Brain microvascular endothelial cell (primary cell): Measurements from ENCODE around the gene CPXM1.

ENCODE experiments used
- DNase-seq: peaks from one replicate; pipeline ENCODE4 v3.0.0-alpha.2; 2020
- H3K27ac ChIP-seq: fragments of 250-450 bp; sonication (Bioruptor Pico); 2 replicates; pipeline ENCODE4 v1.5.1; 2020; ENCODE audit warnings: mild to moderate bottlenecking, moderate library complexity
- H3K27me3 ChIP-seq: fragments of 250-450 bp; sonication (Bioruptor Pico); replicated peaks from 2 replicates; pipeline ENCODE4 v1.5.1; 2020; ENCODE audit warnings: mild to moderate bottlenecking
- H3K36me3 ChIP-seq: fragments of 250-450 bp; sonication (Bioruptor Pico); replicated peaks from 2 replicates; pipeline ENCODE4 v1.5.1; 2020; ENCODE audit warnings: mild to moderate bottlenecking
- H3K4me3 ChIP-seq: 2 replicates; pipeline ENCODE4 v1.5.1; 2011; ENCODE audit warnings: low read depth, mild to moderate bottlenecking, control low read depth, low read length, moderate library complexity
- in situ Hi-C: cut with HindIII; loops from 2 replicates; pipeline ENCODE4 v1.10.0; 2017; ENCODE audit warnings: low sequenced_read_pairs, low pct_ligation_motif_present
- TF ChIP-seq, protein P1 (sequence below): IDR thresholded peaks from 2 replicates; pipeline ENCODE4 v1.5.1; 2011; ENCODE audit warnings: low read depth, mild to moderate bottlenecking, moderate library complexity, low read length, control low read depth, inconsistent platforms; ENCODE audit errors: missing control alignments

The CPXM1 gene

DNA sequence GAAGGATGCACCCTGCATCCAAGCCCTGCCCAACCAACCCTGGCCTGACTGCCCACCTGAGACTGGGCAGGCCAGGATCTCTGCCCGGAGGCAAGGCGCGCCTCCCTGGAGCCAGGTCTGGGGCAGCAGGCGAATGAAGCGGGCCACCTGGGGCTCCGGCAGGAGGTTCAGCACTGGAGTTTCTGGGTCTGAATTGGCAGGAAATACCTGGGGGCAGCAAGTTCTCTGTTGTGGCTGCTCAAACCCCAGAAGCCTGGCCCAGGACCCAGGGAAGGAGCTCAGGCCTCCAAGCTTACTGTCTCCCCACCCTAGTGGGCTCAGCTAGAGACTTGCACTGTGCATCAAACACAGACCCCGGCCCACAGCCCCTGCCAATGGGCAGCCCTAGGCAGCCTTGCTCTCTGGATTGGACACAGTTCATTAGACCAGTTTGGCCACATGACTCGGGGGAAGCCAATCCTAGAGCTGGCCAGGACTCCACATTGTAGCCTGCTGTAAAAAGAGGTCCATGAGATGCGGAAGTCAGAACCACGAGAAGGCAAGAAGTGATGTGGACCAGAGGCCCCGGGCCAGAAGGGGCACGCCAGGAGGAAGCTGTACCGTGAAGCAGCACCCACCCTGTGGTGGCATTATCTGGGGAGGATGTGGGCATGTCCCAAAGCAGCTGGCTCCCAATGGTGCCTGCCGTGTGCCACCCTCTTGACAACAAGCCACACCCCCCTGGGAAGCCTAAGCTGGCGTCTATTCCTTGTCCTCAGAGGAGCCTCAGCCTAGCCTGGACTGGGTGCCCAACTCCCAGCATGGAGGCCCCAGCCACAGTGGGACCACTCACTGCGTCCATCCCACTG, 3.1 kb downstream of the CPXM1 start:
- peaks cover 28% of the 10 kb centered on the region for H3K27me3 ChIP-seq
- no peak overlapping the region for H3K27ac ChIP-seq
- no peak for DNase-seq
- no peak overlapping the region for H3K4me3 ChIP-seq
- no peaks in the 10 kb centered on the region for H3K36me3 ChIP-seq
- TF ChIP-seq, protein P1, sequence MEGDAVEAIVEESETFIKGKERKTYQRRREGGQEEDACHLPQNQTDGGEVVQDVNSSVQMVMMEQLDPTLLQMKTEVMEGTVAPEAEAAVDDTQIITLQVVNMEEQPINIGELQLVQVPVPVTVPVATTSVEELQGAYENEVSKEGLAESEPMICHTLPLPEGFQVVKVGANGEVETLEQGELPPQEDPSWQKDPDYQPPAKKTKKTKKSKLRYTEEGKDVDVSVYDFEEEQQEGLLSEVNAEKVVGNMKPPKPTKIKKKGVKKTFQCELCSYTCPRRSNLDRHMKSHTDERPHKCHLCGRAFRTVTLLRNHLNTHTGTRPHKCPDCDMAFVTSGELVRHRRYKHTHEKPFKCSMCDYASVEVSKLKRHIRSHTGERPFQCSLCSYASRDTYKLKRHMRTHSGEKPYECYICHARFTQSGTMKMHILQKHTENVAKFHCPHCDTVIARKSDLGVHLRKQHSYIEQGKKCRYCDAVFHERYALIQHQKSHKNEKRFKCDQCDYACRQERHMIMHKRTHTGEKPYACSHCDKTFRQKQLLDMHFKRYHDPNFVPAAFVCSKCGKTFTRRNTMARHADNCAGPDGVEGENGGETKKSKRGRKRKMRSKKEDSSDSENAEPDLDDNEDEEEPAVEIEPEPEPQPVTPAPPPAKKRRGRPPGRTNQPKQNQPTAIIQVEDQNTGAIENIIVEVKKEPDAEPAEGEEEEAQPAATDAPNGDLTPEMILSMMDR = no peak
- in situ Hi-C loops = no loop called here

GRCh38 chr20:2796011-2796660, 4.3 kb downstream of the CPXM1 start:
- no peak for DNase-seq
- no peaks in the 10 kb centered on the region for H3K36me3 ChIP-seq
- TF ChIP-seq, protein P1 = no peak
- H3K27ac ChIP-seq = no peak overlapping the region
- peaks cover 21% of the 10 kb centered on the region for H3K27me3 ChIP-seq
- in situ Hi-C loops = no loop called here
- H3K4me3 ChIP-seq = no peak overlapping the region

GRCh38 chr20:2795451-2795850, 5.0 kb downstream of the CPXM1 start:
- TF ChIP-seq, protein P1 = no peak
- H3K4me3 ChIP-seq = no peak overlapping the region
- H3K27ac ChIP-seq = no peak overlapping the region
- DNase-seq = no peak
- H3K27me3 ChIP-seq = peaks cover 15% of the 10 kb centered on the region
- no peaks in the 10 kb centered on the region for H3K36me3 ChIP-seq
- in situ Hi-C loops = no loop called here

GRCh38 chr20:2794866-2795447, 5.5 kb downstream of the CPXM1 start:
- H3K27me3 ChIP-seq = peaks cover 11% of the 10 kb centered on the region
- in situ Hi-C loops = no loop called here
- TF ChIP-seq, protein P1 = no peak

DNA sequence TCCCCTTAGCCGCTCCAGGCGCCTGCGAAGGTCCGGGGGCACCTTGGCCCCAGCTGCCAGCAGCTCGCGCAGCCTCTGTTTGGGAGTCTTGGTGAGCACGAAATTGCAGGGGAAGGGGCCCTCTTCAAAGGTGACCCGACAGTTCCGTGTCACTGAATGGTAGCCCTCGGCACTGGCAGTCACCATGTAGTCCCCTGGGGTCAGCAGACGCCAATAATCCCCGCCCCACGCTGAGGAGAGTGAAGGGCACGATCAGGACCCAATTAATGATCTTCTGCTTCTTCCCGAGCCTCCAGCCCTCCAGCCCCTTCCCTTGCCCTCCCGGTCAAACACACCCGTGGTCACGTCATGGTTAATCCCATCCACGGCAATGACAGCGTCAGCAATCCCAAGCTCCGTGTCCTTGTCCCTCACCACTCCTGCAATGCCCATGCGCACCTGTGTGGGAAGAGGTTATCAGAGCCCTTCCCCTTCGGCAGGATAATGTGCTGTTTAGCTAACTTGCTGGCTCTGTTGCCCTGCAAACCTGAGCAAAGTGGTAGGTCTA, 6.2 kb downstream of the CPXM1 start:
- DNase-seq = no peak
- TF ChIP-seq, protein P1 = no peak
- Histone ChIP-seq H3K27ac (no peak overlapping the region), H3K36me3 (no peaks in the 10 kb centered on the region), H3K27me3 (peaks cover 5% of the 10 kb centered on the region), H3K4me3 (no peak overlapping the region)
- in situ Hi-C loops = no loop called here

More at GRCh38 chr20:2794866-2795447, 5.5 kb downstream of the CPXM1 start:
- H3K36me3 ChIP-seq = no peaks in the 10 kb centered on the region
- H3K4me3 ChIP-seq = no peak overlapping the region
- no peak for DNase-seq
- no peak overlapping the region for H3K27ac ChIP-seq
